Raji (cell line): ENCODE results near the gene SH3PXD2B.

Experiments used
- POLR2A ChIP-seq: IDR thresholded peaks from 2 replicates; pipeline ENCODE4 v1.6.1; 2011; ENCODE audit warnings: low read depth, low read length, control low read depth; ENCODE audit not compliant: insufficient read depth

Gene SH3PXD2B

GRCh38 chr5:172450861-172451695 is 3.2 kb downstream of the SH3PXD2B start:
- TF ChIP-seq POLR2A: no peak

GRCh38 chr5:172450453-172450852 is 3.9 kb downstream of the SH3PXD2B start:
- no peak for TF ChIP-seq POLR2A

GRCh38 chr5:172448999-172449398 is 5.3 kb downstream of the SH3PXD2B start:
- TF ChIP-seq POLR2A: no peak

- no peak for TF ChIP-seq POLR2A
These were observed 6.5 kb downstream of the SH3PXD2B start for GRCh38 chr5:172447646-172448365.

GRCh38 chr5:172446336-172447051 is 7.8 kb downstream of the SH3PXD2B start:
- no peak for TF ChIP-seq POLR2A

- TF ChIP-seq POLR2A: no peak
These were observed 8.5 kb downstream of the SH3PXD2B start for GRCh38 chr5:172445866-172446265.

GRCh38 chr5:172444626-172445365 is 9.5 kb downstream of the SH3PXD2B start:
- no peak for TF ChIP-seq POLR2A

GRCh38 chr5:172444110-172444510 is 10.2 kb downstream of the SH3PXD2B start:
- TF ChIP-seq POLR2A: no peak

GRCh38 chr5:172443441-172444109 is 10.8 kb downstream of the SH3PXD2B start:
- no peak for TF ChIP-seq POLR2A

GRCh38 chr5:172442592-172442991 is 11.7 kb downstream of the SH3PXD2B start:
- no peak for TF ChIP-seq POLR2A

- TF ChIP-seq POLR2A: no peak
These were observed 13.0 kb downstream of the SH3PXD2B start for GRCh38 chr5:172441262-172441751.

GRCh38 chr5:172440486-172440885 is 13.8 kb downstream of the SH3PXD2B start:
- TF ChIP-seq POLR2A: no peak

GRCh38 chr5:172439785-172440477 is 14.4 kb downstream of the SH3PXD2B start:
- TF ChIP-seq POLR2A: no peak

GRCh38 chr5:172438319-172438668 is 16.0 kb downstream of the SH3PXD2B start:
- no peak for TF ChIP-seq POLR2A
